ENCODE results near the gene EFHD2.

DNA sequence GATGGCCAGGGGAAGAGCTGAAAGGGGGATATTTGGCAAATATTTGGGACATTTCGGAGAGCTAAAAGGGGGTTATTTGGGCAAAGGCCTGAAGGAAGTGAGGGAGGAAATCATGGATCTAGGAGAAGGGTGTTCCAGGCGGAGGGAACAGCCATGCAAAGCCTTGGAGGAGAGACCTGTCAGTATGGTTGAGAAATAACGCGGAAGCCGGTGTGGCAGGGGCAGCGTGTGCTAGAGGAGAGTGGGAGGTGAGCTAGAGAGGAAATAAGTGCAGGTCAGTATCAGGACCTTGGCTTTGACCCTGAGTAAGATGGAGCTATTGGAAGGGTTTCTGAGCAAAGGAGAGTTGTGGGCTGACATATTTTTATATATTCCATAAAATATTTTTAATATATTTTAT, 31.6 kb downstream of the EFHD2 start:
- TF ChIP-seq EZH2phosphoT487 (IDR thresholded peaks at IDR 0.05; ENCODE audit: borderline replicate concordance, low read length) = no peak
- TF ChIP-seq, protein P1, sequence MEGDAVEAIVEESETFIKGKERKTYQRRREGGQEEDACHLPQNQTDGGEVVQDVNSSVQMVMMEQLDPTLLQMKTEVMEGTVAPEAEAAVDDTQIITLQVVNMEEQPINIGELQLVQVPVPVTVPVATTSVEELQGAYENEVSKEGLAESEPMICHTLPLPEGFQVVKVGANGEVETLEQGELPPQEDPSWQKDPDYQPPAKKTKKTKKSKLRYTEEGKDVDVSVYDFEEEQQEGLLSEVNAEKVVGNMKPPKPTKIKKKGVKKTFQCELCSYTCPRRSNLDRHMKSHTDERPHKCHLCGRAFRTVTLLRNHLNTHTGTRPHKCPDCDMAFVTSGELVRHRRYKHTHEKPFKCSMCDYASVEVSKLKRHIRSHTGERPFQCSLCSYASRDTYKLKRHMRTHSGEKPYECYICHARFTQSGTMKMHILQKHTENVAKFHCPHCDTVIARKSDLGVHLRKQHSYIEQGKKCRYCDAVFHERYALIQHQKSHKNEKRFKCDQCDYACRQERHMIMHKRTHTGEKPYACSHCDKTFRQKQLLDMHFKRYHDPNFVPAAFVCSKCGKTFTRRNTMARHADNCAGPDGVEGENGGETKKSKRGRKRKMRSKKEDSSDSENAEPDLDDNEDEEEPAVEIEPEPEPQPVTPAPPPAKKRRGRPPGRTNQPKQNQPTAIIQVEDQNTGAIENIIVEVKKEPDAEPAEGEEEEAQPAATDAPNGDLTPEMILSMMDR (conservative IDR thresholded peaks at IDR 0.05; ENCODE audit: low read depth, low read length) = no peak
